HEK293 (cell line): Measurements from ENCODE around the gene ST3GAL2.

ENCODE experiments used
- CTCF ChIA-PET: fragments of 350-600 bp; formaldehyde crosslinking; extraction: SDS; loops from one replicate; lab custom pipeline; 2021; ENCODE audit warnings: antibody characterized with exemption; lab: Yijun Ruan, JAX
- POLR2A ChIA-PET: fragments of 300-600 bp; formaldehyde crosslinking; extraction: SDS; loops from one replicate; lab custom pipeline; 2020; ENCODE audit warnings: antibody characterized with exemption, inconsistent platforms; lab: Yijun Ruan, JAX
- H3K27ac ChIP-seq: fragments of 200-500 bp; sonication (Bioruptor generic); 2 replicates; pipeline ENCODE4 v1.5.1; 2014; ENCODE audit warnings: low read depth, low read length, control low read depth, inconsistent platforms; ENCODE audit errors: extremely low read depth
- H3K36me3 ChIP-seq, 2 experiments: fragments of 200-500 bp in 1 of 2; sonication (Bioruptor generic) in 1 of 2; 1 replicate in 1 of 2; 2 replicates in 1 of 2; pipeline ENCODE4 v1.5.1; 2014 to 2017; ENCODE audit warnings: inconsistent platforms in 2 of 2, low read length in 2 of 2; ENCODE audit not compliant: control insufficient read depth in 2 of 2, insufficient read depth in 1 of 2
- H3K4me1 ChIP-seq: fragments of 200-500 bp; sonication (Bioruptor generic); 2 replicates; pipeline ENCODE4 v1.5.1; 2014; ENCODE audit warnings: mild to moderate bottlenecking, low read length, inconsistent platforms; ENCODE audit not compliant: control insufficient read depth, insufficient read depth
- H3K4me3 ChIP-seq: 2 replicates; pipeline ENCODE4 v1.5.1; 2011; ENCODE audit warnings: low read depth, mild to moderate bottlenecking, control low read depth, low read length, moderate library complexity
- H3K9me3 ChIP-seq: fragments of 200-500 bp; sonication (Bioruptor generic); 2 replicates; pipeline ENCODE4 v1.5.1; 2014; ENCODE audit warnings: low read depth, low read length, inconsistent platforms; ENCODE audit not compliant: control insufficient read depth, insufficient read depth
- GFI1B ChIP-seq: fragments of 450-650 bp; formaldehyde crosslinking; IDR thresholded peaks from 2 replicates; pipeline ENCODE4 v1.5.1; 2016; ENCODE audit warnings: missing biosample characterization, missing genetic modification characterization
- IKZF3 ChIP-seq: fragments of 450-650 bp; IDR thresholded peaks from 2 replicates; pipeline ENCODE4 v1.5.0; 2018; ENCODE audit warnings: missing biosample characterization, mild to moderate bottlenecking, missing genetic modification characterization, moderate library complexity
- MZF1 ChIP-seq: fragments of 450-650 bp; formaldehyde crosslinking; IDR thresholded peaks from 2 replicates; pipeline ENCODE4 v1.5.1; 2017; ENCODE audit warnings: missing biosample characterization, missing genetic modification characterization, borderline replicate concordance
- OVOL3 ChIP-seq: fragments of 450-650 bp; formaldehyde crosslinking; IDR thresholded peaks from 2 replicates; pipeline ENCODE4 v1.5.1; 2016; ENCODE audit warnings: missing biosample characterization, missing genetic modification characterization
- PRDM1 ChIP-seq: fragments of 450-650 bp; formaldehyde crosslinking; IDR thresholded peaks from 2 replicates; pipeline ENCODE4; 2016; ENCODE audit warnings: missing biosample characterization, missing genetic modification characterization
- PRDM6 ChIP-seq: fragments of 450-650 bp; formaldehyde crosslinking; IDR thresholded peaks from 2 replicates; pipeline ENCODE4 v1.5.1; 2017; ENCODE audit warnings: missing biosample characterization, missing genetic modification characterization
- SP7 ChIP-seq: fragments of 450-650 bp; formaldehyde crosslinking; IDR thresholded peaks from 2 replicates; pipeline ENCODE4 v1.5.1; 2016; ENCODE audit warnings: missing biosample characterization, missing genetic modification characterization
- YY2 ChIP-seq: fragments of 450-650 bp; formaldehyde crosslinking; IDR thresholded peaks from 2 replicates; pipeline ENCODE4 v1.5.1; 2016; ENCODE audit warnings: missing biosample characterization, missing genetic modification characterization
- ZBTB17 ChIP-seq: fragments of 450-650 bp; formaldehyde crosslinking; IDR thresholded peaks from 2 replicates; pipeline ENCODE4 v1.5.1; 2016; ENCODE audit warnings: missing biosample characterization, missing genetic modification characterization
- ZEB2 ChIP-seq: fragments of 450-650 bp; formaldehyde crosslinking; IDR thresholded peaks from 2 replicates; pipeline ENCODE4 v1.5.1; 2016; ENCODE audit warnings: missing biosample characterization, missing genetic modification characterization
- ZIC2 ChIP-seq: fragments of 450-650 bp; formaldehyde crosslinking; IDR thresholded peaks from 2 replicates; pipeline ENCODE4 v1.5.1; 2016; ENCODE audit warnings: missing biosample characterization, missing genetic modification characterization
- ZNF138 ChIP-seq: fragments of 450-650 bp; formaldehyde crosslinking; IDR thresholded peaks from 2 replicates; pipeline ENCODE4 v1.5.1; 2016; ENCODE audit warnings: missing biosample characterization, missing genetic modification characterization, borderline replicate concordance
- ZNF155 ChIP-seq: fragments of 450-650 bp; formaldehyde crosslinking; IDR thresholded peaks from 2 replicates; pipeline ENCODE4 v1.5.1; 2016; ENCODE audit warnings: missing biosample characterization, missing genetic modification characterization
- ZNF169 ChIP-seq: fragments of 450-650 bp; formaldehyde crosslinking; IDR thresholded peaks from 2 replicates; pipeline ENCODE4 v1.5.1; 2016; ENCODE audit warnings: missing biosample characterization, missing genetic modification characterization
- ZNF175 ChIP-seq: fragments of 450-650 bp; formaldehyde crosslinking; IDR thresholded peaks from 2 replicates; pipeline ENCODE4 v1.5.1; 2016; ENCODE audit warnings: missing biosample characterization, missing genetic modification characterization
- ZNF184 ChIP-seq: fragments of 450-650 bp; IDR thresholded peaks from 2 replicates; pipeline ENCODE4 v1.5.1; 2018; ENCODE audit warnings: missing biosample characterization, mild to moderate bottlenecking, missing genetic modification characterization
- ZNF292 ChIP-seq: fragments of 450-650 bp; formaldehyde crosslinking; IDR thresholded peaks from 2 replicates; pipeline ENCODE4 v1.5.1; 2016; ENCODE audit warnings: low read depth, missing biosample characterization, missing genetic modification characterization, borderline replicate concordance
- ZNF514 ChIP-seq: fragments of 450-650 bp; formaldehyde crosslinking; IDR thresholded peaks from 2 replicates; pipeline ENCODE4 v1.5.1; 2016; ENCODE audit warnings: missing biosample characterization, missing genetic modification characterization
- ZNF521 ChIP-seq: fragments of 450-650 bp; formaldehyde crosslinking; IDR thresholded peaks from 2 replicates; pipeline ENCODE4 v1.5.1; 2017; ENCODE audit warnings: missing biosample characterization, mild to moderate bottlenecking, missing genetic modification characterization
- ZNF600 ChIP-seq: fragments of 450-650 bp; formaldehyde crosslinking; IDR thresholded peaks from 2 replicates; pipeline ENCODE4 v1.5.1; 2016; ENCODE audit warnings: missing biosample characterization, missing genetic modification characterization
- ZNF624 ChIP-seq: fragments of 450-650 bp; formaldehyde crosslinking; IDR thresholded peaks from 2 replicates; pipeline ENCODE4 v1.5.1; 2017; ENCODE audit warnings: missing biosample characterization, missing genetic modification characterization
- ZNF658 ChIP-seq: fragments of 450-650 bp; formaldehyde crosslinking; IDR thresholded peaks from 2 replicates; pipeline ENCODE4; 2016; ENCODE audit warnings: missing biosample characterization, missing genetic modification characterization
- ZNF677 ChIP-seq: fragments of 450-650 bp; IDR thresholded peaks from 2 replicates; pipeline ENCODE4 v1.5.0; 2018; ENCODE audit warnings: missing biosample characterization, mild to moderate bottlenecking, missing genetic modification characterization, moderate library complexity
- ZNF76 ChIP-seq: fragments of 450-650 bp; formaldehyde crosslinking; IDR thresholded peaks from 2 replicates; pipeline ENCODE4; 2016; ENCODE audit warnings: low read depth, missing biosample characterization, missing genetic modification characterization, borderline replicate concordance
- ZNF837 ChIP-seq: fragments of 450-650 bp; formaldehyde crosslinking; IDR thresholded peaks from 2 replicates; pipeline ENCODE4 v1.5.1; 2016; ENCODE audit warnings: missing biosample characterization, missing genetic modification characterization
- TF ChIP-seq, protein P1 (sequence below): fragments of 450-650 bp; formaldehyde crosslinking; conservative IDR thresholded peaks from 2 replicates; pipeline ENCODE4 v1.5.1; 2016; ENCODE audit warnings: low read depth, missing biosample characterization, missing genetic modification characterization
- TF ChIP-seq, protein P2 (sequence below): fragments of 450-650 bp; formaldehyde crosslinking; IDR thresholded peaks from 2 replicates; pipeline ENCODE4 v1.5.1; 2016; ENCODE audit warnings: missing biosample characterization, missing genetic modification characterization

The ST3GAL2 gene

DNA sequence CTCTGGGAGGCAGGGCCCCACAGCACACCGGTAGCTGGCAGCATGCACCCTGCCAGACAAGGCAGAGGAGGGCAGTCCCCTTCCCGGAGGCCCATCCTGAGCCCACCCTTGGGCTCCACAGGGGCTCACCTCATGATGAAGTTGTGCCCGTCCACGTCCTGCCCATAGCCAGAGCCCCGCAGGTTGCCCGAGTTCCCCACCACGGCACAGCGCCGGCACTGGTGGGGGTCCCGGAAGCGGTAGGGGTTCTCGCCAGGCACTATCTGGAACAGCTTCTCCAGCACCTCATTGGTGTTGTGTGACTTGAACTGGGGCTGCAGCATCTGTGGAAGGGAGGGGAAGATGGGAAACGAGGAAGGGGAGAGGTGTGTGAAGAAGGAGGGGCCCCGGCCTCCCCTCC, 44.0 kb downstream of the ST3GAL2 start:
- Histone ChIP-seq H3K4me3 (no peak overlapping the region), H3K36me3 (peaks cover 0 to 64% of the 10 kb centered on the region in 2 experiments; a peak in 1 of 3 replicates), H3K27ac (no peak overlapping the region), H3K9me3 (no peaks in the 10 kb centered on the region), H3K4me1 (no peaks in the 10 kb centered on the region)
- ChIA-PET CTCF (interaction anchor here (0.6 to 1.6 kb wide), 9 partner anchors 8 to 184 kb away, joined by 3 to 5 read pairs (median 3); partner anchors contain the start of genes FCSK and ST3GAL2), POLR2A (interaction anchor here (1.8 kb wide), 1 partner anchor 14 kb away, joined by 7 read pairs; no protein-coding TSS in a partner anchor)
- no peak for TF ChIP-seq IKZF3 (tag by site-specific recombination)
- no peak for TF ChIP-seq ZNF837
- no peak for TF ChIP-seq ZIC2
- TF ChIP-seq YY2 = no peak
- TF ChIP-seq GFI1B (tag by site-specific recombination) = no peak
- TF ChIP-seq ZNF677 (tag by site-specific recombination) = no peak
- TF ChIP-seq ZNF600 (tag by site-specific recombination) = no peak
- TF ChIP-seq PRDM1 (tag by site-specific recombination) = no peak
- no peak for TF ChIP-seq ZNF521
- TF ChIP-seq, protein P1, sequence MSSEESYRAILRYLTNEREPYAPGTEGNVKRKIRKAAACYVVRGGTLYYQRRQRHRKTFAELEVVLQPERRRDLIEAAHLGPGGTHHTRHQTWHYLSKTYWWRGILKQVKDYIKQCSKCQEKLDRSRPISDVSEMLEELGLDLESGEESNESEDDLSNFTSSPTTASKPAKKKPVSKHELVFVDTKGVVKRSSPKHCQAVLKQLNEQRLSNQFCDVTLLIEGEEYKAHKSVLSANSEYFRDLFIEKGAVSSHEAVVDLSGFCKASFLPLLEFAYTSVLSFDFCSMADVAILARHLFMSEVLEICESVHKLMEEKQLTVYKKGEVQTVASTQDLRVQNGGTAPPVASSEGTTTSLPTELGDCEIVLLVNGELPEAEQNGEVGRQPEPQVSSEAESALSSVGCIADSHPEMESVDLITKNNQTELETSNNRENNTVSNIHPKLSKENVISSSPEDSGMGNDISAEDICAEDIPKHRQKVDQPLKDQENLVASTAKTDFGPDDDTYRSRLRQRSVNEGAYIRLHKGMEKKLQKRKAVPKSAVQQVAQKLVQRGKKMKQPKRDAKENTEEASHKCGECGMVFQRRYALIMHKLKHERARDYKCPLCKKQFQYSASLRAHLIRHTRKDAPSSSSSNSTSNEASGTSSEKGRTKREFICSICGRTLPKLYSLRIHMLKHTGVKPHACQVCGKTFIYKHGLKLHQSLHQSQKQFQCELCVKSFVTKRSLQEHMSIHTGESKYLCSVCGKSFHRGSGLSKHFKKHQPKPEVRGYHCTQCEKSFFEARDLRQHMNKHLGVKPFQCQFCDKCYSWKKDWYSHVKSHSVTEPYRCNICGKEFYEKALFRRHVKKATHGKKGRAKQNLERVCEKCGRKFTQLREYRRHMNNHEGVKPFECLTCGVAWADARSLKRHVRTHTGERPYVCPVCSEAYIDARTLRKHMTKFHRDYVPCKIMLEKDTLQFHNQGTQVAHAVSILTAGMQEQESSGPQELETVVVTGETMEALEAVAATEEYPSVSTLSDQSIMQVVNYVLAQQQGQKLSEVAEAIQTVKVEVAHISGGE (tag by site-specific recombination) = no peak
- no peak for TF ChIP-seq OVOL3 (tag by site-specific recombination)
- TF ChIP-seq ZBTB17 = no peak
- no peak for TF ChIP-seq SP7 (tag by site-specific recombination)
- TF ChIP-seq MZF1 (tag by site-specific recombination) = no peak
- TF ChIP-seq ZNF169 (tag by site-specific recombination) = no peak
- no peak for TF ChIP-seq ZNF514 (tag by site-specific recombination)
- TF ChIP-seq ZNF155 = no peak
- TF ChIP-seq ZNF138 (tag by site-specific recombination) = no peak

GRCh38 chr16:70393662-70394061, 45.2 kb downstream of the ST3GAL2 start:
- no peak for TF ChIP-seq ZNF76 (tag by site-specific recombination)
- TF ChIP-seq PRDM6 (tag by site-specific recombination) = no peak
- no peak for TF ChIP-seq ZNF292 (tag by site-specific recombination)
- TF ChIP-seq, protein P2, sequence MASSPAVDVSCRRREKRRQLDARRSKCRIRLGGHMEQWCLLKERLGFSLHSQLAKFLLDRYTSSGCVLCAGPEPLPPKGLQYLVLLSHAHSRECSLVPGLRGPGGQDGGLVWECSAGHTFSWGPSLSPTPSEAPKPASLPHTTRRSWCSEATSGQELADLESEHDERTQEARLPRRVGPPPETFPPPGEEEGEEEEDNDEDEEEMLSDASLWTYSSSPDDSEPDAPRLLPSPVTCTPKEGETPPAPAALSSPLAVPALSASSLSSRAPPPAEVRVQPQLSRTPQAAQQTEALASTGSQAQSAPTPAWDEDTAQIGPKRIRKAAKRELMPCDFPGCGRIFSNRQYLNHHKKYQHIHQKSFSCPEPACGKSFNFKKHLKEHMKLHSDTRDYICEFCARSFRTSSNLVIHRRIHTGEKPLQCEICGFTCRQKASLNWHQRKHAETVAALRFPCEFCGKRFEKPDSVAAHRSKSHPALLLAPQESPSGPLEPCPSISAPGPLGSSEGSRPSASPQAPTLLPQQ (tag by site-specific recombination) = no peak
- TF ChIP-seq ZNF184 (tag by site-specific recombination) = no peak
- no peak for TF ChIP-seq ZNF624
- TF ChIP-seq ZNF658 (tag by site-specific recombination) = no peak
- TF ChIP-seq ZEB2 (tag by site-specific recombination) = no peak
- TF ChIP-seq ZNF175 (tag by site-specific recombination) = no peak
- H3K4me1 ChIP-seq = no peaks in the 10 kb centered on the region
- ChIA-PET CTCF (interaction anchor here (0.6 to 1.6 kb wide), 8 partner anchors 19 to 260 kb away, joined by 3 to 5 read pairs (median 3); partner anchors contain the start of genes FCSK and ST3GAL2), POLR2A (interaction anchor here (1.8 kb wide), 1 partner anchor 13 kb away, joined by 7 read pairs; no protein-coding TSS in a partner anchor)
- H3K27ac ChIP-seq = no peak overlapping the region
- H3K4me3 ChIP-seq = no peak overlapping the region
- no peaks in the 10 kb centered on the region for H3K9me3 ChIP-seq
- H3K36me3 ChIP-seq = peaks cover 0 to 53% of the 10 kb centered on the region in 2 experiments; a peak in 2 of 3 replicates
